GM21360 (cell line): ENCODE results near the gene ABCC3.

Experiments used
- ATAC-seq: cut with Tn5 transposase; IDR thresholded peaks from one replicate; pipeline ENCODE4 v1.9.1; 2021; ENCODE audit warnings: mild to moderate bottlenecking, moderate library complexity; ENCODE audit not compliant: unreplicated experiment

Gene ABCC3

DNA sequence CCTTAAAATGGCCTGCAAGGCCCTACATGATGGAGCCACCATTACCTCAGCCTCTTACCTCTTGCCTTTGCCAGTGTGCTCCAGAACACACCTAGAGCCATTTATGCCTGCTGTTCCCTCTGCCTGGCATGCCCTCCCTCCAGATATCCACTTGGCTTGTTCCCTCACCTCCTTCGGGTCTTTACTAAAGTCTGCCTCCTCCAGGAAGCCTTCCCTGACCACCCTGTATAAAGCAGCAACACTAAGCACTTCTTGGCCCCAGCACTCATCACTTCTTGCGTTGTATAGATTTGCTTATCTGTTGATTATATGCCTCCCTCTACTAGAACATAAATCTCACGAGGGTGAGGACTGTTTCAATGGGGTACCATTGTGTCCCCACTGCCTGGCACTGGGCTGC is 47.8 kb downstream of the ABCC3 start:
- ATAC-seq: no peak

DNA sequence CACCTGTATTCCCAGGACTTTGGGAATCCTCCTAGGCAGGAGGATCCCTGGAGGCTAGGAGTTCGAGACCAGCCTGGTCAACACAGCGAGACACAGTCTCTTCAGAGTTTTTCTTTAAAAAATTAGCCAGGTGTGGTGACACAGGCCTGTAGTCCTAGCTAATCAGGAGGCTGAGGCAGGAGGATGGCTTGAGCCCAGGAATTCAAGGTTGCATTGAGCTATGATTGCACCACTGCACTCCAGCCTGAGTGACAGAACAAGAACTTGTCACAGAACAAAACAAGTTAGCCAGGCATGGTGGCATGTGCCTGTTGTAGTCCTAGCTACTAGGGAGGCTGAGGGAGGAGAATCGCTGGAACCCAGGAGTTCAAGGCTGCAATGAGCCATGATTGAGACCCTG is 48.3 kb downstream of the ABCC3 start:
- no peak for ATAC-seq

DNA sequence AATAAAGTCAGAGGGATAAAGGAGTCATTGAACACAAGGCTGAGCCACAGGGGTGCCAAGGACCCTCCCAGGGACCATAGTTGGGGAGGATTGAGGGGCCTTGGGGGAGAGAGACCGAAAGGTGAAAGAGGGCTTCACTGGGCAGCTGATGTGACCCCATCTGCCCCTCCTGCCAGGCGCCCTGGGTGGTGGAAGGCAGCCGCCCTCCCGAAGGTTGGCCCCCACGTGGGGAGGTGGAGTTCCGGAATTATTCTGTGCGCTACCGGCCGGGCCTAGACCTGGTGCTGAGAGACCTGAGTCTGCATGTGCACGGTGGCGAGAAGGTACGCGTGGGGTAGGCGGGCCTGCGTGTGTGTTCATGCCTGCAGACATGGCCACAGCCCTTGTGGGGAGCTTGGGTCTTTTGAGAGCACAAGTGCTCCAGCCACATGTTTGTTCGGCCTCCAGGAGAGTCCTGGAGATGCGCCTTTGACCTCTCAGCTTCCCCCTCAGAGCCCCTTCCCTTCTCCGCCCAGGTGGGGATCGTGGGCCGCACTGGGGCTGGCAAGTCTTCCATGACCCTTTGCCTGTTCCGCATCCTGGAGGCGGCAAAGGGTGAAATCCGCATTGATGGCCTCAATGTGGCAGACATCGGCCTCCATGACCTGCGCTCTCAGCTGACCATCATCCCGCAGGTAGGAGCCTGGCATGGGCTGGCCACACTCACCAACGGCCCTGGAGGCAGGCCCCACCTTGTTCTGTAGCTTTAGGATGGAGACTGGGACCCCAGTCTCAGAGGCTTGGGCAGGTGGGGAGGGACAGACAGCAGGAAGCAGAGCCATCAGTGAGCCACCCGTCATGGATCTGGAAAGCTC is 49.0 kb downstream of the ABCC3 start:
- no peak for ATAC-seq

DNA sequence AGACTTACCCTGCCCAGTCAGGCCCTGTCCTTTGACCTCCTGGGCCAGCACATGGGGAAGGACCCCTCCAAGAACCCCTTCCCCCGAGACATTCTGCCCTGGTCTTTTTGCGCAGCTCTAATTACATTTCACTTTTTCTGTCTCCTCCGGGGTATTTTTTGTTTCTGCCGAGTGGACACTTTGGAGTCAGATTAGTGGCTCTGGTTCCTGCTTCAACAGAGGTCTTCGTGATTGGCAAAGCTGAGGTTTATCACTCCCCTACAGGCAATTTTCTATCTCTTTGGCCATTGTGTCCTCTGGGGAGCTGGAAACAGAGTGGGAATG is 49.6 kb downstream of the ABCC3 start:
- no peak for ATAC-seq

DNA sequence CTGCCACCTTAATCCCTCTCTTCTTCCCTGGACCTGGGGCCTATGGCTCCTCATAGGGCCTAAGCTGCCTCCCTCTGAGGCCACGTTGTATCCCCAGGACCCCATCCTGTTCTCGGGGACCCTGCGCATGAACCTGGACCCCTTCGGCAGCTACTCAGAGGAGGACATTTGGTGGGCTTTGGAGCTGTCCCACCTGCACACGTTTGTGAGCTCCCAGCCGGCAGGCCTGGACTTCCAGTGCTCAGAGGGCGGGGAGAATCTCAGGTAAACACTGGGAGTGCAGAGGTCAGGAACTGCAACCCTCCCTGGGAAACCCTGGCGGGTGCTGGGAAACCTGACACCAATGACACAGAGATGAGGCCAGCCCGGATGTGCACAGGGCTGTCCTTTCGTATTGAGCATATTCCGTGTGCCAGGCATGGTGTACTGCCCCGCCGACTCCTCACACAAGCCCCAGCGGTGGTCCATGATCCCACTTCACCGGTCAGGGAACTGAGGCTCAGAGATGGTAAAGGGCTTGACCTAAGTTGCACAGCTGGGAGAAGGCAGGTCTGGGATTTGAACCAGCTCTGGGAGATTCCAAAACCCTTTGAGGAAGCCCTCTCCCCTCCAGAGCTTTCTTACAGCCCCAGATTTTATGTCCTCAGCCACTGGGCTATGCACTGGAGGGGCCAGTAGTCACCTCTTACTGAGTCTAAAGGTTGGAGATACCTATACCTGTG is 50.1 kb downstream of the ABCC3 start:
- no peak for ATAC-seq

DNA sequence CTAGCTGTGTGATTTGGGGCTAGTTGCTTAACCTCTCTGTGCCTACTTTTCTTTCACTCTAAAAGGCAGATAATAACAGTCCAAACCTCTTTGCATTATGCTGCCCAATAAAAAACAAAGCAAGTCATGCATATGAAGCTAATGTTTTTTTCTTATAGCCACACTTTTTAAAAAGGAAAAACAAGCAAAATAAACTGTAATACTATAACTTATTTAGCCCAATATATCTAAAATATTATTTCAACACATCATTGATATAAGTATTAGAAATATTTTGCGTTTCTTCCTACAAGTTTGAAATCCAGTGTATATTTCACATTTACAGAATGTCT is 50.6 kb downstream of the ABCC3 start:
- ATAC-seq: no peak

DNA sequence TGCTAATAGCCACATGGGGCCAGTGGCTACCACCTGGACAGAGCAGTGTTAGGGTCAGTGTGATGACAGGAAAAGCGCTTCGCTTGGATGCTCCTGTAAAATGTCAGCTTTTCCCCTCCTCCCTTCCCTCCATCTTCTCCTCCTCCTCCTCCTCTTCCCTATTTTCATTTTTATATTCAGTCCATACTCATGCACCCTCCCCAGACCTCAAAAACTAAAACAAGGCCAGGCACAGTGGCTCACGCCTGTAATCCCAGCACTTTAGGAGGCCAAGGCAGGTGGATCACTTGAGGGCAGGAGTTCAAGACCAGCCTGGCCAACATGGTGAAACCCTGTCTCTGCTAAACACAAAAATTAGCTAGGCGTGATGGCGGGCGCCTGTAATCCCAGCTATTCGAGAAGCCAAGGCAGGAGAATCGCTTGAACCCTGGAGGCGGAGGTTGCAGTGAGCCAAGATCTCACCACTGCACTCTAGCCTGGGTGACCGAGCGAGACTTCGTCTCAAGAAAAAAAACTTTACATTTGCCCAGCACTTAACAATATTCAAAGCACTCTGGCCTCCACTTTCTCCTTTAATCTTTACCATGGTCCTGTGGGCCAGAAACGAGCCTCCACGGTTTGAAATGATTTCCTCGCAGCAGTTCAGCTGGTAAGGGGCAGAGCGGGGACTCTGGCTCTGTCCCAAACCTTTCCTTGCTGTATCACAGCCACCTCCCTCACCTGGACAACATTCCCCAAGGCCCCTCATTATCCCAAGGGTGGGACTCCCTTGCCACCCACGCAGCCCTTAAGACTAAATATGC is 51.2 kb downstream of the ABCC3 start:
- ATAC-seq: no peak

DNA sequence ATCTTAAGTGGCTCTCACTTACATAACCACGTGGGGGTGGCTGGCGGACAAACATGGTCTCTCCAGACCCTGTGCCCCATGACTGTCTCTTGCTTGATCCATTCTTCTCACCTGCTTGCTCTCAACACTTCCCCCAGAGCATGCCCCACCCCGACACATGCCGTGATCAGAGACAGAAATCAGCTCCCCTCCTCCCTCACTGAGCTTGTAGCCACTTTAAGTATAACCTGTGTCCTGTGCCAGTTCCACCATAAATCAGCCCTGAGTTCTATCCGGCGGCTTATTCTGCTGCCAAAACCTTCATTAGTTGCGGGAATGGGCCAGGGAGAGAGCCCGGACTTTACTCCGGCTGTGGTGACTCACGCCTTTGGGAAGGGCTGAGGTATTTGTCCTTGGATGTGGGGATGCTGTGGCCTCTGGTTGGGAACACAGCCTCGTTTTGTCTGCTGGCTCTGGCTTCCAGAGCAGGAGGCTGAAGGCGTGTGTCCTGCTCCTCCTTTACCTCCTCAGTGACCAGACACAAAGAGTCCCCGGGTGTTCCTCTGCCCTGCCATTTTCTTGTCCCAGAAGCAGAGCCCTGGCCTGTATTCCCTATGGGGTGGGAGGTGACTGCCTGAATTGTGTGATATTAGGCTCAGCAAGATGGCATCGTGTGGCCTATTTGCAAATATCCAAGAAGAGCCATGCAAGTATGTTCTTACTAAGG is 52.0 kb downstream of the ABCC3 start:
- no peak for ATAC-seq

DNA sequence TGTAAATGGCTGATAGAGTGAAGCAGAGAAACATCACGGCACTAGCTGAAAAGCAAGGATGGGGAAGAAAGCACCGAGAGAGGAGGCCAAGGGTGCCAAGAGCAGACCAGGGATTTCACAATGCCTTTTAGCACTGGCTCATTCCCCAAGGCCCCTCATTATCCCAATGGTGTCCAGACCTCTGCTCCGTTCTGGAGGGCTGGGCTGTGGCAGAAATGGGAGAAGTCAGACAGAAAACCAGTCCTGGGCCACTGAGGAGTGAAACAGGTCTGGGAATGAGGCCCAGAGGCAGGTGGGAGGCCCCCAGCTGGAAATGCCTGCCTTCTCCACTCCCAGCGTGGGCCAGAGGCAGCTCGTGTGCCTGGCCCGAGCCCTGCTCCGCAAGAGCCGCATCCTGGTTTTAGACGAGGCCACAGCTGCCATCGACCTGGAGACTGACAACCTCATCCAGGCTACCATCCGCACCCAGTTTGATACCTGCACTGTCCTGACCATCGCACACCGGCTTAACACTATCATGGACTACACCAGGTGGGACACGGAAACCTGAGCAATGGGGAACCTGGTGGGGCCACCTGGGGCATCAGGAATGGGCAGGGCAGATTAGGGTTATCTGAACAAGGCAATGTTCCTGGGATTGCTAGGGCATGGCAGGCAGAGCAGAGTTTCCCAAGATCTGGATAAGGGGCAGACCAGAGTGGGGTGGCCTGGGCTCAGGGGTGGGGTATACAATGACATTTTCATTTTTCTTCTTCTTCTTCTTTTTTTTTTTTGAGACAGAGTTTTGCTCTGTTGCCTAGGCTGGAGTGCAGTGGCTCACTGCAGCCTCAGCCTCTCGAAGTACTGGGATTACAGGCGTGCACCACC is 52.8 kb downstream of the ABCC3 start:
- ATAC-seq: no peak

DNA sequence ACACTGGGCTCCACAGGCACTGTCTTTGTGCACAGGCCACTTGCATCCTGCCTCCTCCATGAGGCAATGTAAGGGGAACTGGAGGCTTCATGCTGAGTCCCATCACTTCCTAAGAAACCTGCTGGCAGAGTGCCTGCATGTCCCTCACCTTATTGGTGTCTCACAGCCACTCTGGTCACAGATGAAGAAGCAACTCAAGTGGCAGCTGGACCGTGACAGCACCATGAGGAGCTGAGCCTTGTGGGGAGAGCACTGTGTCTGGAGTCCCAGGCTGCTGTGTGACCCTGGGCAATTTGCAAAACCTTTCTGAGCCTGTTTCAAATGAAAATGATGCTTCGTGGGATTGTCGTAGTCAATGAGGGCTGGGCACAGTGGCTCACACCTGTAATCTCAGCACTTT is 53.6 kb downstream of the ABCC3 start:
- ATAC-seq: no peak

DNA sequence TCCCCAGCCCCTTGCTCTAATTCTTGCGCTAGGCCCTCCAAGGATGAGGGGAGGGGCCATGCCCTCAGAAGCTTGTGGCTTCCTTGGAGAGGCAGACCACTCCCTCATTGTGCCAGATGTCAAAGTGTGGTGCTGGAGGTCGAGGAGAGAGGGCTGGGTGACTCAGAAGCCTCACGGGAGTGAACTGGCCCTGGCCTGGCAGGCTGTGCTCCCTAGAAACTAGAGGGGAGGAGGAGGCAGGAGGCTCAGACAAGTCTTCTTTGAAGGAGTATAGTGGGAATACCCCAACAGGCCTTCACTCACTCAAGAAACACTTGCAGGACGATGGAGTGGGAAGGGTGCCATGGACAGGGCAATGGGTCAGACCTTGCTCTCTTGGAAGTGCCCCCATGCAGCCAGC is 54.6 kb downstream of the ABCC3 start:
- no peak for ATAC-seq

DNA sequence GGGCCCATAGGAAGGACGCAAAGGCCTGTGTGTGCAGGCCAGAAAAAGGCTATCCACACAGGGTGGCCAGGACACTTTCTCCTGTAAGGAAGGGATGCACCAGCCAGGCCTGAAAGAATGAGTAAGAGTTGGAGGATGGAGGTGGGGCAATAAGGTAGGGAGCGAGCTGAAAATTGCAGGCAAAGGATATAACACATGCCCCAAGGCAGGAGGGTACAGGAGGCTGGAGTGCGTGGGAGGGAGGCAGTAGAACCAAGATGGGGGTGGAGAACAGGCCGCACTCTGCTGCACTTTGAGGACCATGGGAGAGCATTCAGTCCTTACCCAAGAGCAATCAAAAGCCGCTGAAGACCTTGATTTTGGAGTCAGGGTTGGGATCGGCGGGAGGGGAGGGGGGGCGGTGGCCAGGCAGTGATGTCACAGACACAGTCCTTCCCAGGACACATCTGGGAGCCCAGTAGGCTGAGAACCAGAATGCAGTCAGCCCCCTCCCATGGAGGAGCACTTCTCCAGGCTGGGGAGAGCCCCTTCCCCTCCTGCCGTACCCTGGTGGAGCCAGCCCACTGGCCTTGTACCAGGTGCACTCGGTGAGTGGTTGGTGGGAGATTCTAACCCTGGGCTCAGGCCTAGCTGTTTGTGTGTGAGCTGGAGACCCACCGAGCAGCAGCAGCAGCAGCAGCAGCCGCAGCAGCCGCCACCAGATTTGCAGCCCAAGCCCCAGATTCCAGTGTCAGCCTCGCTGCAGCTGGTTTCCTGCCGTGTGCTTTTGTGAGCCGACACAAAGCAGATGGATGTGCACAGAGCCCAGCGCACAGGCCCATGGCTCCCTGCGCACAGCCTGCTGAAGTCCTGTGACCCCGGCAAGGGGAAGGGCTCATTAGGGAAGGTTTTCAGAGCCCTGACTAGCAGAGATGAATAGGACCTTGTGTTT is 55.5 kb downstream of the ABCC3 start:
- ATAC-seq: no peak

DNA sequence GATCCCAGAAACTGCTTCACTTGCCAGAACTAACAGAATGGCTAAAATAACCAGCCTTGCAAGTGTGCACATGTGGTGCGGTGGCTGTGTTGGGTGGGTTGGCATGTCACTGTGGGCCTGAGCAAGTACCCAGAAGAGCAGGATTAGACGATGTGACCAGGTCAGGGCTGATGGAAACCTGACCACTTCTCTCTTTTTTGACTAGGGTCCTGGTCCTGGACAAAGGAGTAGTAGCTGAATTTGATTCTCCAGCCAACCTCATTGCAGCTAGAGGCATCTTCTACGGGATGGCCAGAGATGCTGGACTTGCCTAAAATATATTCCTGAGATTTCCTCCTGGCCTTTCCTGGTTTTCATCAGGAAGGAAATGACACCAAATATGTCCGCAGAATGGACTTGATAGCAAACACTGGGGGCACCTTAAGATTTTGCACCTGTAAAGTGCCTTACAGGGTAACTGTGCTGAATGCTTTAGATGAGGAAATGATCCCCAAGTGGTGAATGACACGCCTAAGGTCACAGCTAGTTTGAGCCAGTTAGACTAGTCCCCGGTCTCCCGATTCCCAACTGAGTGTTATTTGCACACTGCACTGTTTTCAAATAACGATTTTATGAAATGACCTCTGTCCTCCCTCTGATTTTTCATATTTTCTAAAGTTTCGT is 56.3 kb downstream of the ABCC3 start:
- ATAC-seq: no peak

DNA sequence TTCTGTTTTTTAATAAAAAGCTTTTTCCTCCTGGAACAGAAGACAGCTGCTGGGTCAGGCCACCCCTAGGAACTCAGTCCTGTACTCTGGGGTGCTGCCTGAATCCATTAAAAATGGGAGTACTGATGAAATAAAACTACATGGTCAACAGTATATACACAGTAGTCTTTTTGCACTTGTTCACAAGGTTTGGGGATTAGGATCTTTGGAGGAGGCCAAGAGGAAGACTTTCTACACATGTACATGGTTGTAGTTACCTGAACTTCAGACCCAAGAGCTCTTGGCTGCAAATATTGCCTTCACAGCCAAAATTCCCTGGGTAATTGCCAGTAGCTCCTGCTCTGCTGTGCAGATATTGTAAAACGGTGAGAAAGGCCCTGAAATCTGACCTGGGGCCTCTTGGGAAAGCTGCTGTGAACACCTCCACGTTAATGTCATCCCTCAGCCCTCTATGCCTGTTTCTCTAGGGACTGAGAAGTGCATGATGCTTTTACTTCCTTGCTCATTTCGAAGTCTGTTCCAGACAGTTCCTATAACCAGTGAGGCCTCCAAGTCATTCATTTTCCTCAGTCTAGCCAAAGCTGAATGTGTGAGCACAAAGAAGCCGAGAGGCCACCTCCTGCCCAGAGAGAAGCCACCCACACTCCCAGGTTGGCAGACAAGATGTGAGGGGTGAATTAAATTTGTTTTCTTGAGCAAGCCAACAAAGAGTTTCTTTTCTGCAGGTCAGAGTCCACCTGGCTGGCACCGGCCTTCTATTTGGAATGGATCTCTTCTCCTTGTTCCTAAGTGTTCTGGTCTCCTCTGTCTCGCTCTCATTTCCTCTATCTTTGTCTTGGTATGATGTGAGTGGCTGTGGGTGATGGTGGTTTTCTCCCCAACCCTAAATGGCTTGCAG is 57.1 kb downstream of the ABCC3 start:
- no peak for ATAC-seq

DNA sequence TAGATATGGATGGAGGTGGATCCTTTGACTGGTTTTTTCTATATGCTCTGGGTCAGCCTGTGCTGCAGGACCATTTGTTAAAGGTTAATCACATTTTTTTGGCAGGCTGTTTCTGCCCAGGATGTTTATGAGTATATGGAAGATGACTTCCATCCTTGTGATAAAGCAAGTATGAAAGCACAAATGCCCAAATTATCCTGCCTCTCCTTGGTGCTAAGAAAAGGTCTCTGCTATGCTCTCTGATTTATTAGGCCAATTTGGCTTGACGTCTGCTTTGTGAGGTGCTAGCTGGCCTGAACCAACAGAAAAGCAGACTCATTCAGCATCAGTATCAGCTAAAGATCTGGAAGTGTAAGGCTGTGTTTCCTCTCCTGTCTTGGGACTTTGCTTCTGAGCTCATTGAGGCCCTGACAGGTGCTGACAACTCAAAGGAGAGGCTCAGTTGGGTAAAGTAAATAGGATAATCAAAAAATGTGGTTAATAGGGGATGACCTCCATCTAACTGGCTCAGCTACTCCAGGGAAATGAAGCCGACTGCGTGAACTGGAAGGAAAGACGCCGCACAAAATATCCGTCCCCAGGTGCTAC is 57.9 kb downstream of the ABCC3 start:
- no peak for ATAC-seq

DNA sequence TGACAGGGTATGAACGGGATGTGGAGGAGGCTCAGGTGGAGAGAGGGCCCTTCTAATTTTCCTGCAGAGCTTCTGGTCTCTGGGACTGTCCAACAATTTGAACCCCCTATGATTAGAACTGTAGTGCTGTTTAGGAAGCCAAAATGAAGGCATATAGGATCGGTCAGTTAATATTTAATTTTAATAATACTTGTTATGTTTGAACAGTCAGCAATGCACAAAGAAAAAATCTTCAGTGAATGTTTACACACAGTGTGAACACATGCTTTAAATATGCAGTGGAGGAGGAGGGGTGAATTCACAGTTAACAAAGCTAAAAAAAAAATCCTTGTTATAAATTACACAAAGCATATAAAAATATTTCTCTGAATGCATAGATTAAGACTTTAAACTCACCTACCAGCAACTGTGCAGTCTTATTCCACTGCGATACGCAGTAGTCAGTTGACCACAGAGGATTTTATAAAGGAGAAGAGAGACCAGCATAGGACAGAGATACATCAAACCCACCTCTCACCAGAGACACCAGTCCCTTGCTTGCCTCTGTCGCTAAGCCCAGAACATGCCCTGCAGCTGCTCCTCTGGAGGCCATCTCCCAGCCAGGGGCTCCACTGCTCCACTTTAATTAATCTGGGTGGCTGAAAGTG is 58.5 kb downstream of the ABCC3 start:
- no peak for ATAC-seq

DNA sequence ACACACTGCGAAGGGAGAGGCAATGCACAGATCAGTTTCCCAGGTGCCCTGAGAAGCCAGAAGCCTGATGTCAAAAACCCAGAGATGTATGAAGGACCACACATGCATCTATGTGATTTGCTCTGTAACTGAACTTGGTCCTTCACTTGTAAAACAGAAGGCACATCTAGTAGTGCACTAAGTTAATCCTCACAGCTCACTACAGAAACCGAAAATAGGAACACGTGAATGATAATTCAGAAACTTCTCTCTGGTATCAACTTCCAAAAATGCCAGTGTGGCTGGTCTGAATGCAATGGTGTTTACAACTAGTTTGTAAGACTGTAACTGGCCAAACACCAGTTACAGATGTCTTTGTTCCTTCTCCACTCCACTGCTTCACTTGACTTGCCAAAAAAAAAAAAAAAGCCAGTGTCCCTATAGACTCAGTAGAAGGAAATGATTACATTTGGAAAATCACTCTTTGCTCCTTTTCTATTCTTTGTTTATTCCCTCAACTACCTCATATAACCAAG is 61.7 kb downstream of the ABCC3 start:
- ATAC-seq: no peak
